HK-2 (cell line): ENCODE measurements around the gene MAPKAPK3.
A peak's percentile ranks its signal among the peaks of the same experiment; 100 is the strongest.

Source experiments
- DNase-seq: peaks from one replicate; pipeline ENCODE4 v3.0.0-alpha.2; 2018; ENCODE audit not compliant: unreplicated experiment

Gene MAPKAPK3

GRCh38 chr3:50608278-50608677, 8.7 kb upstream of the MAPKAPK3 start:
- DNase-seq = no peak

- DNase-seq = no peak
Measured at GRCh38 chr3:50609071-50609762, 7.7 kb upstream of the MAPKAPK3 start.

- no peak for DNase-seq
Measured at GRCh38 chr3:50609763-50610085, 7.2 kb upstream of the MAPKAPK3 start.

GRCh38 chr3:50610181-50610971, 6.6 kb upstream of the MAPKAPK3 start:
- DNase-seq = no peak

- no peak for DNase-seq
Measured at GRCh38 chr3:50610992-50611463, 5.9 kb upstream of the MAPKAPK3 start.

GRCh38 chr3:50611464-50612233, 5.3 kb upstream of the MAPKAPK3 start, which contains the start of gene CISH:
Gene CISH (minus strand): TSS chr3:50611774. CDS start chr3:50611650, 124 bp downstream.
- DNase-seq = peak; percentile 94

- no peak for DNase-seq
Measured at GRCh38 chr3:50612234-50612882, 4.6 kb upstream of the MAPKAPK3 start.

GRCh38 chr3:50612970-50613846, 3.7 kb upstream of the MAPKAPK3 start:
- no peak for DNase-seq

- DNase-seq = no peak
Measured at GRCh38 chr3:50615190-50615589, 1.8 kb upstream of the MAPKAPK3 start.

GRCh38 chr3:50616003-50616769, 765 bp upstream of the MAPKAPK3 start:
- peak; percentile 77 for DNase-seq

GRCh38 chr3:50616770-50617095, 218 bp upstream of the MAPKAPK3 start:
- DNase-seq = peak; percentile 80

- DNase-seq = no peak
Measured at GRCh38 chr3:50617911-50618481, 1.0 kb downstream of the MAPKAPK3 start.

- no peak for DNase-seq
Measured at GRCh38 chr3:50620420-50620819, 3.5 kb downstream of the MAPKAPK3 start.

- peak; percentile 66 for DNase-seq
Measured at GRCh38 chr3:50620820-50621219, 3.9 kb downstream of the MAPKAPK3 start.

GRCh38 chr3:50622881-50623280, 5.9 kb downstream of the MAPKAPK3 start:
- no peak for DNase-seq

GRCh38 chr3:50623840-50624474, 7.0 kb downstream of the MAPKAPK3 start:
- no peak for DNase-seq

GRCh38 chr3:50624634-50625033, 7.7 kb downstream of the MAPKAPK3 start:
- no peak for DNase-seq

GRCh38 chr3:50625231-50626182, 8.6 kb downstream of the MAPKAPK3 start:
- no peak for DNase-seq
